Stimulated activated naive CD4-positive, alpha-beta T cell treated with Interleukin-2 at 50 U/mL for 16 hours (primary cell): ENCODE results near the gene OR6C65.

Experiments
- DNase-seq: peaks from one replicate; lab custom pipeline; 2025; lab: John Stamatoyannopoulos, UW

Gene OR6C65

DNA sequence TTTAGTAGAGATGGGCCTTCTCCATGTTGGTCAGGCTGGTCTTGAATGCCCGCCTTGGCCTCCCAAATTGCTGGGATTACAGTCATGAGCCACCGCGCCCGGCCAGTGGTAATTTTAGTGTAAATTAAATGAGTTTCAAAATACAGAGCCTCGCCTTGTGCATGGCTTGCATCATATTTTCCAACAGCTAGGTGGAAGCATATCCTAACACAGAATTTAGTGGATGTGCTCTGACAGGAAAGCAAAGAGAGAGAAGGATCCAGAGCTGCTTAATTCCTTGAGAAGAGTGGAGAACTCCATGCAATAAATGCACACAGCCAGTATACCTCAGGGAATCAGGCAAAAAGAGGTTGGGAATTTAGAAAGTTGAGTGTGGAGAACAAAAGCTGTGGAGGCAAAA lies 46.0 kb downstream of the OR6C65 start:
- DNase-seq: no peak

DNA sequence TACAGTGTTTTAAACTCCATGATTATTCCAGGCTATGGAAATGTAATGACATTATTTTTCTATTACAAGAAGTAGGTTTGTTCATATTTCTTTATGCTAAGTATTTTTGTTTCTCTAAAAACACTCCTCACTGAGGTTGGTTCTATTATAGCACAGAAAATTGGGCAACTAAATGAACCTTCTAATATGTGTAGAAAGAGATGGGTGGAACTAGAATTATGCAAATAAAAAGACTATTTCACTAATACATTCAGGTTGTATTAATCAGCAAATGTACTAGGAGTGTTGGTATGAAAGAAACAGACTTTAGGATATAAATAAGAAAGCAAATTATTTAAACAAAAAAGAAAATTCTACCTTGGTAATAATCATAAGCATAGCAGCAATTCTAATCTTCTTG lies 48.5 kb downstream of the OR6C65 start:
- DNase-seq: no peak
